Anterior cingulate cortex (tissue), 58 donors: ENCODE measurements around the gene SAXO1.
A peak's percentile ranks its signal among the peaks of the same experiment; 100 is the strongest.
"Not testable (repeated sequence)": the region's sequence is repeated elsewhere in the genome, so short reads cannot be mapped to it uniquely, and the experiment has no call there.

Source experiments
- DNase-seq, 58 donors: peaks; one replicate each; lab custom pipeline; 2025; lab: John Stamatoyannopoulos, UW

SAXO1 gene

GRCh38 chr9:19009391-19009965 is 23.5 kb downstream of the SAXO1 start:
- DNase-seq: no peak

GRCh38 chr9:19000133-19000532 is 32.9 kb downstream of the SAXO1 start:
- no peak for DNase-seq

GRCh38 chr9:18999173-18999785 is 33.7 kb downstream of the SAXO1 start:
- DNase-seq: no peak

GRCh38 chr9:18997151-18997550 is 35.9 kb downstream of the SAXO1 start:
- DNase-seq: no peak

- no peak for DNase-seq
These were observed 36.8 kb downstream of the SAXO1 start for GRCh38 chr9:18996211-18996610.

- no peak for DNase-seq
These were observed 38.6 kb downstream of the SAXO1 start for GRCh38 chr9:18994263-18994916.

GRCh38 chr9:18991197-18991596 is 41.8 kb downstream of the SAXO1 start:
- not testable (repeated sequence) for DNase-seq

GRCh38 chr9:18990494-18990893 is 42.5 kb downstream of the SAXO1 start:
- no peak for DNase-seq

GRCh38 chr9:18989865-18990264 is 43.1 kb downstream of the SAXO1 start:
- no peak for DNase-seq

- no peak for DNase-seq
These were observed 43.9 kb downstream of the SAXO1 start for GRCh38 chr9:18989097-18989496.

GRCh38 chr9:18988003-18988402 is 45.0 kb downstream of the SAXO1 start:
- no peak for DNase-seq

- DNase-seq: no peak
These were observed 47.0 kb downstream of the SAXO1 start for GRCh38 chr9:18985996-18986395.

- DNase-seq: no peak
These were observed 47.5 kb downstream of the SAXO1 start for GRCh38 chr9:18985464-18985951.

- peak in 1 of 58 donors; percentile 7 for DNase-seq
These were observed 50.8 kb downstream of the SAXO1 start for GRCh38 chr9:18982262-18982620.

- DNase-seq: no peak
These were observed 51.3 kb downstream of the SAXO1 start for GRCh38 chr9:18981476-18982261.

GRCh38 chr9:18980189-18980588 is 52.8 kb downstream of the SAXO1 start:
- peak in 10 of 58 donors; percentile 0 to 68 (median 22) for DNase-seq

GRCh38 chr9:18979367-18979766 is 53.6 kb downstream of the SAXO1 start:
- DNase-seq: no peak

- DNase-seq: no peak
These were observed 54.8 kb downstream of the SAXO1 start for GRCh38 chr9:18978188-18978587.

GRCh38 chr9:18976709-18977531 is 56.1 kb downstream of the SAXO1 start:
- DNase-seq: no peak

- DNase-seq: no peak
These were observed 56.7 kb downstream of the SAXO1 start for GRCh38 chr9:18976221-18976708.
